Ovary (tissue), 9 donors: ENCODE results near the gene RHOA. TPM values are rescaled to one million over a fixed set of nuclear protein-coding genes. Genes with fewer than 3 reads are reported as not detected.
"Not testable (repeated sequence)": the region's sequence is repeated elsewhere in the genome, so short reads cannot be mapped to it uniquely, and the experiment has no call there.

Experiments
- DNase-seq, 5 donors: peaks; one replicate each; pipeline ENCODE4 v3.0.0-alpha.2; 2019 to 2020
- H3K27ac ChIP-seq, 2 donors: fragments of 200-600 bp; one replicate each; pipeline versions ENCODE4 v1.5.1 to v1.8.0; 2019 to 2022
- H3K27me3 ChIP-seq: fragments of 200-600 bp; one replicate; pipeline ENCODE4 v1.8.0; 2022
- H3K36me3 ChIP-seq: fragments of 200-600 bp; sonication (generic); one replicate; pipeline ENCODE4 v1.5.1; 2019
- H3K4me1 ChIP-seq: one replicate; pipeline ENCODE4 v1.8.1; 2013; ENCODE audit warnings: mild to moderate bottlenecking, moderate library complexity; ENCODE audit not compliant: insufficient read depth
- H3K4me3 ChIP-seq: fragments of 200-600 bp; sonication (generic); one replicate; pipeline ENCODE4 v1.5.1; 2017
- H3K9me3 ChIP-seq, 2 donors: fragments of 200-600 bp in 1 of 2; sonication (generic) in 1 of 2; one replicate each; pipeline versions ENCODE4 v1.5.1 to v1.8.1; 2013 to 2019; ENCODE audit warnings: mild to moderate bottlenecking in 1 of 2, moderate library complexity in 1 of 2
- CTCF ChIP-seq, 3 donors: fragments of 450-650 bp in 2 of 3; fragments of 200-600 bp in 1 of 3; IDR thresholded peaks; one replicate each; pipeline versions ENCODE4 v1.5.1 to v1.8.0; 2016 to 2022; ENCODE audit warnings: antibody characterized with exemption in 3 of 3, mild to moderate bottlenecking in 1 of 3
- EP300 ChIP-seq: sonication (generic); formaldehyde crosslinking; IDR thresholded peaks from one replicate; pipeline ENCODE4 v1.6.1; 2017; ENCODE audit warnings: antibody characterized with exemption
- POLR2A ChIP-seq: fragments of 450-650 bp; IDR thresholded peaks from one replicate; pipeline ENCODE4 v1.6.1; 2017; ENCODE audit warnings: antibody characterized with exemption, mild to moderate bottlenecking, moderate library complexity
- whole genome bisulfite sequencing, 3 donors: extraction: QIAGEN DNeasy Blood & Tissue Kit in 1 of 3; methylation state at CpG; one replicate each; pipeline versions ENCODE4 v1.1.5 to v1.1.7; 2013 to 2017; 5-methylcytosine and 5-hydroxymethylcytosine counted together
- intact Hi-C, 4 donors: fragments of 100-400 bp; cut with DNase I; formaldehyde crosslinking; loops; one replicate each; pipeline versions ENCODE4 v1.11.0 to v1.15.1; 2022 to 2023
- polyA plus RNA-seq, 2 donors: library from polyadenylated mRNA; stranded (reverse); fragments of 200-250 nt in 1 of 2; fragments of 350-450 nt in 1 of 2; fragmentation: Illumina TruSeq in 1 of 2; extraction: RNeasy Lipid Tissue Mini Kit (QIAGEN cat#74804) in 1 of 2; gene quantifications; one replicate each; pipeline ENCODE4 v1.2.3, GENCODE V29; 2013 to 2014
- total RNA-seq, 7 donors: library from RNA; depleted of rRNA in 2 of 7; stranded (reverse); fragments of >200 nt in 2 of 7; fragmentation: NEBNext Ultra II Directional in 3 of 7; extraction: Animal tissue kit (Norgen Biotek cat#: 25700) in 3 of 7; gene quantifications; one replicate each; pipeline versions ENCODE4 v1.1.0 to v1.2.4, GENCODE V29; 2016 to 2023
- donor health status: DM: no; HTN: no; CAD: no; lungs with moderate emphysema.
- donor health status: DM: no; HTN: no; CAD: no.
- donor health status: Bipolar disorder and iron deficiency.
- donor health status: DM: yes; HTN: yes; CAD: no.
- donor health status: DM: no; HTN: no; CAD: no.
- donor health status: DM: yes; HTN: yes; CAD: no.

The RHOA gene
- total and polyA plus RNA-seq, 9 donors: 293 to 878 (median 439) TPM

GRCh38 chr3:49403891-49404290 lies 7.9 kb downstream of the RHOA start:
- no peak overlapping the region for H3K27ac ChIP-seq
- no peak for TF ChIP-seq POLR2A
- no peak for TF ChIP-seq CTCF (IDR thresholded peaks at IDR 0.05)
- no peak for TF ChIP-seq EP300
- H3K27me3 ChIP-seq: no peaks in the 10 kb centered on the region
- 72 to 92% (median 83%) methylated on average over 5 of the region's 5 CpGs for WGBS, 3 donors
- H3K4me1 ChIP-seq: peaks cover 15% of the 10 kb centered on the region
- H3K9me3 ChIP-seq: no peaks in the 10 kb centered on the region
- DNase-seq: peak in 1 of 5 donors; percentile 5
- no peaks in the 10 kb centered on the region for H3K36me3 ChIP-seq
- intact Hi-C loops: no loop called here
- H3K4me3 ChIP-seq: no peak overlapping the region

- no peak overlapping the region for H3K27ac ChIP-seq
- no peaks in the 10 kb centered on the region for H3K36me3 ChIP-seq
- TF ChIP-seq POLR2A (no peak), EP300 (no peak), CTCF (IDR thresholded peaks at IDR 0.05) (no peak)
- no peak for DNase-seq
- intact Hi-C loops: no loop called here
- H3K4me3 ChIP-seq: no peak overlapping the region
- H3K9me3 ChIP-seq: no peaks in the 10 kb centered on the region
- peaks cover 13% of the 10 kb centered on the region for H3K4me1 ChIP-seq
- no peaks in the 10 kb centered on the region for H3K27me3 ChIP-seq
- WGBS, 3 donors: 81 to 83% (median 83%) methylated on average over 2 of the region's 2 CpGs
Measured at GRCh38 chr3:49401766-49402165, 10.0 kb downstream of the RHOA start.

- intact Hi-C loops: no loop called here
- no peak overlapping the region for H3K27ac ChIP-seq
- no peaks in the 10 kb centered on the region for H3K9me3 ChIP-seq
- 87 to 95% (median 94%) methylated on average over 3 of the region's 3 CpGs for WGBS, 3 donors
- TF ChIP-seq CTCF (IDR thresholded peaks at IDR 0.05): no peak
- no peak for TF ChIP-seq EP300
- no peak for TF ChIP-seq POLR2A
- H3K36me3 ChIP-seq: no peaks in the 10 kb centered on the region
- no peak overlapping the region for H3K4me3 ChIP-seq
- H3K27me3 ChIP-seq: no peaks in the 10 kb centered on the region
- DNase-seq: peak in 1 of 5 donors; percentile 7
- peaks cover 7% of the 10 kb centered on the region for H3K4me1 ChIP-seq
Measured at GRCh38 chr3:49399461-49399860, 12.3 kb downstream of the RHOA start.

GRCh38 chr3:49397470-49397869 lies 14.3 kb downstream of the RHOA start:
- TF ChIP-seq POLR2A (no peak), CTCF (IDR thresholded peaks at IDR 0.05) (no peak), EP300 (no peak)
- no peaks in the 10 kb centered on the region for H3K36me3 ChIP-seq
- no peaks in the 10 kb centered on the region for H3K9me3 ChIP-seq
- no peaks in the 10 kb centered on the region for H3K27me3 ChIP-seq
- no peak for DNase-seq
- H3K27ac ChIP-seq: no peak overlapping the region
- H3K4me1 ChIP-seq: peaks cover 8% of the 10 kb centered on the region
- WGBS, 3 donors: 47 to 55% (median 49%) methylated on average over 4 of the region's 4 CpGs
- no peak overlapping the region for H3K4me3 ChIP-seq
- intact Hi-C loops: no loop called here

GRCh38 chr3:49391310-49391709 lies 20.5 kb downstream of the RHOA start:
- H3K27me3 ChIP-seq, H3K9me3 ChIP-seq, intact Hi-C loops, H3K4me1 ChIP-seq, DNase-seq, H3K36me3 ChIP-seq, H3K27ac ChIP-seq, H3K4me3 ChIP-seq: not testable (repeated sequence)
- WGBS, 3 donors: 81 to 87% (median 84%) methylated on average over 10 of the region's 10 CpGs
